Mesenteric fat pad (tissue), 1 donor: ENCODE measurements around the gene TTLL9. TPM values are rescaled to one million over a fixed set of nuclear protein-coding genes. Genes with fewer than 3 reads are reported as not detected.
"Not testable (repeated sequence)": the region's sequence is repeated elsewhere in the genome, so short reads cannot be mapped to it uniquely, and the experiment has no call there.

Experiments
- DNase-seq: peaks from one replicate; pipeline ENCODE4 v3.0.0-alpha.2; 2020; ENCODE audit warnings: low spot score
- long read RNA-seq: library from polyadenylated mRNA; unstranded; transcript quantifications from one replicate; pipeline ENCODE4 v2.0.0, GENCODE V29; 2020
- total RNA-seq: library from RNA; stranded (reverse); fragmentation: NEBNext Ultra II Directional; extraction: Animal tissue kit (Norgen Biotek cat#: 25700); gene quantifications from one replicate; pipeline ENCODE4 v1.2.1, GENCODE V29; 2021
- donor health status: DM: yes; HTN: yes; CAD: no.

TTLL9 gene, protein sequence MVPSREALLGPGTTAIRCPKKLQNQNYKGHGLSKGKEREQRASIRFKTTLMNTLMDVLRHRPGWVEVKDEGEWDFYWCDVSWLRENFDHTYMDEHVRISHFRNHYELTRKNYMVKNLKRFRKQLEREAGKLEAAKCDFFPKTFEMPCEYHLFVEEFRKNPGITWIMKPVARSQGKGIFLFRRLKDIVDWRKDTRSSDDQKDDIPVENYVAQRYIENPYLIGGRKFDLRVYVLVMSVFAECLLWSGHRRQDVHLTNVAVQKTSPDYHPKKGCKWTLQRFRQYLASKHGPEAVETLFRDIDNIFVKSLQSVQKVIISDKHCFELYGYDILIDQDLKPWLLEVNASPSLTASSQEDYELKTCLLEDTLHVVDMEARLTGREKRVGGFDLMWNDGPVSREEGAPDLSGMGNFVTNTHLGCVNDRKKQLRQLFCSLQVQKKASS
- total RNA-seq, result 0.13 TPM
- long read RNA-seq, result 0 reads

DNA sequence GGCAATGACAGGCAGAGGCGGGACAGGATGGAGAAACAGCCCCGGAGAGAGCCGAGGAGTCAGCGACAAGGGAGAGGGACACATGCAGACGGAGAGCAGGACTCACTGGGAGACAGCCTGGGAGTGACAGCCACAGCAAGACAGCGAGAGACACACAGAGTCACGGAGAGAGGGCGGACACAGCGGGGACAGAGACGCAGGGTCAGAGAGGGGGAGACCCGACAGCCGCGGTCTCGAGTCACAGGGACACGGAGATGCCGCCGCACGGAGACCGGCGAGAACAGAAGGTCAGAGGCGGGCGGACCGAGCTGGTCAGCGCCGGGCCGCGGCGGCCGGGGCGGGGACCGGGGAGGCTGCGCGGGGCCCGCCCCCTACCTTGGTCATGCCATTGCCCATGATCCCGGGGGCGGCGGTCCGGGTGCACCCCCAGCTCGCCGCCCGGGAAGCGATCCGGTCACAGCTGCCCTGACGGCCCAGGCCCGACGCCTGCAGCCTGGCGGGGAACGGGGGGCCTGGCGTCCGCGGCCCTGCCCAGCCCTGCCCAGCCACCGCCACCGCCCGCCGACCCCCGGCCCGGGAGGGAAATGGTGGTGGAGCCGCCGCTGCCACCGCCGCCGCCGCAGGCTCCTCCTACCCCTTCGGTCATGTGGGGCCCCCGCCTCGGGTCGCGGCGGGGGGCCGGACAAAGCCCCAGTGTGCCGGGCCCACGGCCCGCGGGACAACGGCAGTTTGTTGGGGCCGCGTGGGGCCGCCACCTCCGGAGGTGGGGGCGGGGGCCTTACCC is at the start of gene TTLL9, which contains the start of gene DUSP15:
TTLL9 (plus strand) TSS at position 693 of the 784 bp plus-strand sequence. CDS start 493 bp downstream, outside the sequence.
DUSP15 (minus strand) TSS at position 586 of the 784 bp plus-strand sequence; CDS start at position 396, 190 bp downstream.
- DNase-seq, result peak; percentile 89

DNA sequence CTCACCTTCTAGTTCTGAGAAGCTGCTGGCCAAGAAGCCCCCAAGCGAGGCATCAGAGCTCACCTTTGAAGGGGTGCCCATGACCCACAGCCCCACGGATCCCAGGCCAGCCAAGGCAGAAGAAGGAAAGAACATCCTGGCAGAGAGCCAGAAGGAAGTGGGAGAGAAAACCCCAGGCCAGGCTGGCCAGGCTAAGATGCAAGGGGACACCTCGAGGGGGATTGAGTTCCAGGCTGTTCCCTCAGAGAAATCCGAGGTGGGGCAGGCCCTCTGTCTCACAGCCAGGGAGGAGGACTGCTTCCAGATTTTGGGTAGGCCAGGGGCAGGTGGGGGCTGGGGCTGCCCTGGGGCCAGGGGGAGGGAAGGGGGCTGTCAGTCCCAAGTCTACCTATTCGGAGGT is 49.0 kb upstream of the TTLL9 start:
- no peak for DNase-seq

DNA sequence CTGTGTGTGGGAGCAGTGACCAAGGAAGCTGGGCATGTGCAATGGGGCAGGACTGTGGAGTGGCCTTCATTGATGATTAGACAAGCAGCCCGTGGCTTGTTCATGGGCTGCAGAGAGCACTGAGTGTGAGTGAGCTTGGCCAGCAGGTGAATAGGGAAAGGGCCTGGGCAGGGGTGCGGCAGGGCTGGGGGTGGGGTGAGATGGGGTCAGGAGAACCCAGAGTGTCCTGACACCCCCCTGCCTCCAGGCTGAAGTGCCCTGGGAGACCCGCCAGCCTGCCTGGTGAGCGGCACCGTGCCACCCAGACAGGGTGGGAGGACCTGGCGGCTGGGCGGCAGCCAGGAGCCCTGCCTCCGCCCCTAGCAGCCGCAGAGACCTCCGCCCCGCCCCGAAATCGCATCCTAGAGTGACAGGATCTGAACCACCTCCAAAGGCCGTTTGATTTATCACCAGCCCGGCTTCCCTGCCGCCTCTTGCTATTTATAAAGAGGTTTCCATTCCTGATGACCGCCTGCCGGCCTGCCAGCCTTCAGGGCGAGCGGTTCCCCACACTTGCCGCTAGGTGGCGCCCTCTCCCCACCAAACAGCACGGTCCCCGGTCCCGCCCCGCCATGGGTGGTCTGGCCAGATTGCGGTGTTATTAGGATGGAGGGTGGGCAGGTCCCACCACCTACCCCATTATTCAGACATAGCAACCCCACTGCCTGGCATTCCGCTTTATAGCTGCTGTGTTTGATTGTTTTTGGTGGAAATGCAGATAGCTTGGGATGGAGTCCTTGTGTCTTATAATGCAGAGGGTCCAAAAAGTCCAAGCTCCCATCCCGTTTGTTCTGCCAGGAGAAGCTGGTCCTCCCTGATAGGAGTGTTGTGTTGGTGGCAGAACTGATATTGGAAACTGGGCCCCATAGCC is 47.8 kb upstream of the TTLL9 start:
- DNase-seq, result peak; percentile 93

DNA sequence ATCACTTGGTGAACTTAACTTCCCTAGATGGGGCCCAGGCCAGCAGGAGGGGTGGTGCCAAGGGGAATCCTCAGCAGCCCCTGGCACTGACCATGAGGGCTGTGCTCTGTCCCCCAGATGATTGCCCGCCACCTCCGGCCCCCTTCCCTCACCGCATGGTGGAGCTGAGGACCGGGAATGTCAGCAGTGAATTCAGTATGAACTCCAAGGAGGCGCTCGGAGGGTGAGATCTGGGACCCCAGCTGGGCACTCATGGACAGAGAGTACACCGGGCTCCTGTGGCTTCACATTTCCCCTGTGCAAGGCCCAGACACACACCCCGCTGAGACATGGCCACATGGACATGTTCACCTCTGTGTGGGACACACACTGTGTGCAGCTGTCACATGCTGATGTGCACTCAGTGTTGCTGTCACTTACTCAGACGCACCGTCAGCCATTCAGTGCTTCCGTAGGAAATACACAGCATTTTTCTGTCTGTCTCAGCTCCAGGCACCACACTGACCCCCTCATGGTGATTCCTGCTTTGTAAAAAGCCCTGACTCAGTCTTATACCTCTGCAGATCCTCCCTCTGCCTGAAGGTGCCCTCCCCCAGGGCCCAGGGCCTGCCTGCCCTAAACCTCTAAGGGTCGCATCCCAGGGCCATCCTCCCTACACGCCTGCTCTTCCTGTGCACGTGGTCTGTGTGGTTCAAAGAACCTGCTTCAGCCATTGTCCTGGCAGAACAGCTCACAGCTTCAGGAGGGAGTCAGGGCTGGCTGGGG is 46.9 kb upstream of the TTLL9 start:
- no peak for DNase-seq

DNA sequence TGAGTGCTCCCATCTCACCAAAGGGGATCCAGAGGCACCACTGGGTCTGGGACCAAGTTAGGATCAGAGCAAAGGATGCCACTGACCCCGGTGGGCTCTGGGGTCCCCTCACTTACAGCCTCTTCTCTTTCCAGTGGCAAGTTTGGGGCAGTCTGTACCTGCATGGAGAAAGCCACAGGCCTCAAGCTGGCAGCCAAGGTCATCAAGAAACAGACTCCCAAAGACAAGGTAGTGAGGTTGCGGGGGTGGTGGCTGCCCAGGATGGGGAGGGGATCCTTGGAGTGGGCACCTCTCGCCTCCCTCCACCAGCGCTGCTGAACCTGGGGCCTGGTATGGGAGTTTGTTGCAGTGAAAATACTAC is 46.3 kb upstream of the TTLL9 start:
- DNase-seq, result no peak

DNA sequence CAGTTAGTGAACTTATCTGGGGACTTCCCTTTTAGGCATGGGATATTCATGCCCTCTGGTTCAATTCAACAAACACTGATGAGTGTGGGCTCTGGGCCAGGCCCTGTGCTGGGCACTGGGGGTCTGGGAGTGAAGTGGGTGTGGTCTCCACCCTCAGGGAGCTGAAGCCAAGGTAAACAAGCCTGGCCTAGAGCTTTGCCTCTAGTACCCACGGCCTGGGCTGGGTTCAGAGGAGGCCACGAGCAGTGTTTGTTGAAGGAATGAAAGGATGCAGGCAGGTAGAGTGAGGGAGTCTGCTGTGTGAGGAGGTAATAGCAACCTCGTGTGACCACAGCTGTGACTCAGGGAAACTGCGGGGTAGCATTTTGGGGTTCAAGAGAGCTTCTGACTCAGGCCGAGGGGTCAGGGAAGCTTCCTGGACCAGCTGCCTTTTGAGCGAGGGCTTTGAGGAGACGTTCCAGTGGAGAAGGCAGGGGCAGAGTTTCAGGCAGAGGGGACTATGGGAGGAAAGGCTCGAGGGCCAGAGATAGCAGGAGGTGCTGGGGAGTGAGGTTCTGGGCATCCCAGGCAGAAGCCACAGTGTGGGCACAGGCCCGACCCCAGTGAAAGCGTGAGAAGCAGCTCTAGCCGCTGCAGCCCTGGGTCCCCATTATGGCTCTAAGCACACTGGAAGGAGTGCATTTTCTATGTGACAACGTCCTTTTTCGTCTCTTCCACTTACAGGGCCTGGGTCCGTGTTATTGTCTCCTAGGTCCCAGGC is 45.7 kb upstream of the TTLL9 start:
- DNase-seq, result no peak

DNA sequence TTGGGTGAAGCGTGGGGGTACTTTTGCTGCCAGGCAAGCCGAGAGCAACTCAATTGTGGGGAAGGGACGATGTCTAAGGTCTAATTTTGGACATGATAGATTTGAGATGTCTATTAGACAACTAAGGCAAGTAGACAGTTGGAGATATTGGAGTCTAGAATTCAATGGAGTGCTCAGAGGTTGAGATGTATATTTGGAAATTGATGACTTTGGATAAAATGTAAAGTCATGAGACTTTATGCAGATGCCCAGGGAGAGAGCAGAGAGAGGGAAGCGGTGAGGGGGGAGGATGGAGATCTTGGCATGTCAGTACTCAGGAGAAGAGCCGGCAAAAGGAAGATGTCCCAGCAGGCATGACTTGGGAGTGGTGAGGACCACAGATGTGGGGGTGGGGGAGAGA is 44.4 kb upstream of the TTLL9 start:
- no peak for DNase-seq

DNA sequence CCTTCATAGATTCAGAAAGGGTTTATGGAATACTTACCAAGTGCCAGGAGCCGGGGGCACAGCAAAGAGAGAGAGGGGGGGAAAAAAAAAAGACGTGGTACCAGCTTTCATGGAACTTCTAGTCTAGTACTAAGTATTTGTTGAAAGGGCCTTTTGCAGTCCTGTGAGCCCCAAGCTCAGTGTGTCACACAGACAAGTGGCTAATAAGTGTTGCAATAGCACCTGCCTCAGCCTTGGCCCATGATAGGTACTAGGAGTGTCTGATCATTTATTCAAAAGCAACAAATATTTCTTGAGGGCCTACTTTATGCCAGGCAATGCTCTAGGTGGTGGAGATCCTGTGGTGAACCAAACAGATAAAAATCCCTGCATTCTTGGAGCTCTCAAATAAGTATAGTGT is 43.4 kb upstream of the TTLL9 start:
- DNase-seq, result no peak

DNA sequence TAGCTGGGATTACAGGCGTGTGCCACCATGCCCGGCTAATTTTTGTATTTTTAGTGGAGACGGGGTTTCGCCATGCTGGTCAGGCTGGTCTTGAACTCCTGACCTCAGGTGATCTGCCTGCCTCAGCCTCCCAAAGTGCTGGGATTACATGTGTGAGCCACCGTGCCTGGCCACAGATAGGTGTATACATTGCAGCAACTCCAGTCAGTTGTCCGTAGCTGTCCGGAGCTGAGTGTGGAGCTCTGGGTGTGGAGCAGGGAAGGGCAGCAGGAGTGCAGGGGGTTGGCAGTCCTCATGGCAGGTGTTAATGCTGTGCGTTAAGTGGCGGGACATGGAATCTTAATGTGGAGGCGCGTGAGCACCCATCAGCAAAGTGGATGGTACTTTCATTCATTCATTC is 42.4 kb upstream of the TTLL9 start:
- not testable (repeated sequence) for DNase-seq

DNA sequence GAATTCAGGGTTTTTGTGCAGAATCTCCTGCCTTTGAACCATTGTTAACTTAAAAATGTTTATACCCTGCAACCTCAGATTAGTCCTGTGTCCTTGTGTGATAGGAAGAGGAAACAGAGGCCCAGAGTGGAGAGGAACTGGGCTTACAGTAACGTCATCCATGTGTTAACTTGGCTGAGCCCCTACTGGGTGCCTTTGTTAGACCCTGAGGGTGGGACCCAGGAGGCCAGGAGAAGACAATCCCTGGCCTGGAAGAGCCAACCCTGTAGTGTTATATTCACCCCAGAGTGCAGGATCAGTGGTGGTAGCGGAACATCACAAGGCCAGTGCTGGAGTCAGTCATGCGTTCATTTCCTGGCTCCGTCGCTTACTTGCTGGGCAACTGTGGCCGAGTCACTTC is 40.7 kb upstream of the TTLL9 start:
- DNase-seq, result no peak

DNA sequence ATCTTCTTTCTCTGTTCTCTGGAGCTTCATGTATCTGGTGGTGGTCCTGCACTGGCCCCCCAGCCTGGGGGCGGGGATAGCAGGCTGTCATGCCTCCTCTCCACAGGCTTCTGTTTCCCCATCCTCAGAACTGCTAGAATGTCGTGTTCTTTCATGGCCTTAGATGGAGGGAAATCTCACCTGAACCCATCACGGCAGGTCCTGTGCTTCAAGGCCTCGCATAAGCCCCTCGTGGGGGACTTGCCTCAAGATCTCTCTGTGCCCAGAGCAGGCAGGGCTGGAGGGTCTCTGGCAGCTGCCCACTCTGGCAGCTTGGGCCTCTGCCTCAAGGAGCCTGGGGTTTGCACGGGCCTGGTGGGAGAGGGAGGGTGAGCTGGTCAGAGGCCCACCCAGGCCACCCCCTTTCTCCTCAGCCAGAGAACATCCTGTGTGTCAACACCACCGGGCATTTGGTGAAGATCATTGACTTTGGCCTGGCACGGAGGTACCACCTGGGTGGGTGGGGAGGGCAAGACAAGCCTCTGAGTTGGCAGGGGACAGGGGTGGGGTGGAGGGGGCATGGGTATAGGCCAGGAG is 39.9 kb upstream of the TTLL9 start:
- no peak for DNase-seq

DNA sequence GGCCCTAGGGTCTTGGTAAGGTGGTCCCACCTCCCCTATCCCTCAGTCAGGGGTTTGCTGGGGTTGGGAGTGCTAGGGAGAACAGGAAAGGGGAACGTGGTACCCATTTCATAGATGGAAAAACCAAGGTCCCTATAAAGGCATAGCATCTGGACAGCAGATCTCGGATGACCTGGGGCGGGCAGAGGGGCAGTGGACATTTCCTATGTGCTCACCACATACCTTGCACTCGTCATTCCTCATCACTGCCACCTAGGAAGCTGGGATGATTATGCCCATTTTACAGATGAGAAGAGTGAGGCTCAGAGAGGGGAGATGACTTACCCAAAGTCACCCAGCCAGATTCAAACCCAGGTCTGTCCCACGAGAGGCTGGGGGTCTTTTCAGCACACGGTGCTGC is 39.2 kb upstream of the TTLL9 start:
- no peak for DNase-seq

DNA sequence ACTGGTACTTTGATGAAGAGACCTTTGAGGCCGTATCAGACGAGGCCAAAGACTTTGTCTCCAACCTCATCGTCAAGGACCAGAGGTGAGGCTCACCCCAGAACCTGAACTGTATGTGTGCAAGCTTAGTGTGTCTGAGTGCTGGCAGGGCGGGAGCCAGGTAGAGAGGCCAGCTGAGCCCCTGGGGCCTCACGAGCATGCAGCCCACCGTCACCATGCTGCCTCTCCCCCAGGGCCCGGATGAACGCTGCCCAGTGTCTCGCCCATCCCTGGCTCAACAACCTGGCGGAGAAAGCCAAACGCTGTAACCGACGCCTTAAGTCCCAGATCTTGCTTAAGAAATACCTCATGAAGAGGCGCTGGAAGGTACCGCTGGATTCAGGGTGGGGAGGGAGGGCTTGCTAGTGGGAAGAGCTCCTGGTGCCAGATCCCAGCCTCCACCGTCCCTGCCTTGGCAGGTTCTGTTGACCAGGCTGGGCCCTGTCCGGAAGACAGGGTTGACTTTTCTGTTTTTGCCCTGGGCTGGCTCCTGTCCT is 38.6 kb upstream of the TTLL9 start:
- no peak for DNase-seq

DNA sequence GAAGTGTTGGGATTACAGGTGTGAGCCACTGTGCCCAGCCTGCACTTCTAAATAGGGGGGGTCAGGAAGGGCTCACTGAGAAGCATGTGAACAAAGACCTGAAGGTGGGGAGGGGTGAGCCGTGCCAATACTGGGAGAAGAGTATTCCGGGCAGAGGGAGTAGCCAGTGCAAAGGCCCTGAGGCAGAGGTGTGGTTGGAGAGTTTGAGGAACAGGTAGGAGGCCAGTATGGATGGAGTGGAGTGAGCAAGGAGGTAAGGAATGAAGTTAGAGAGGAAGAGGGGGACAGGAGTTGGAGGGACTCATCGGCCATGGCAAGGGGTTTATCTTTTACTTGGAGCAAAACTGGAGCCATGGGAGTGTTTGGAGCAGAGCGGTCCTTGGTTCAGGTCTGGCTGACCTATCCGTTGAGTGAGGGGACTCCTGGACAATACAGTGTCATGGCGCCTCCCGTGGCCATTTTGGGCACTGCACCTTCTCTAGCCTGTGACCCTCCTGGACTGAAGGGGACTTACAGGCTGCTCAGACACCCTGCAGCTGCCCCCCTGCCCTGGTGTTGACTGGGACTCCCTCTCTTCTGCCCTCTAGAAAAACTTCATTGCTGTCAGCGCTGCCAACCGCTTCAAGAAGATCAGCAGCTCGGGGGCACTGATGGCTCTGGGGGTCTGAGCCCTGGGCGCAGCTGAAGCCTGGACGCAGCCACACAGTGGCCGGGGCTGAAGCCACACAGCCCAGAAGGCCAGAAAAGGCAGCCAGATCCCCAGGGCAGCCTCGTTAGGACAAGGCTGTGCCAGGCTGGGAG is 37.1 kb upstream of the TTLL9 start:
- no peak for DNase-seq

DNA sequence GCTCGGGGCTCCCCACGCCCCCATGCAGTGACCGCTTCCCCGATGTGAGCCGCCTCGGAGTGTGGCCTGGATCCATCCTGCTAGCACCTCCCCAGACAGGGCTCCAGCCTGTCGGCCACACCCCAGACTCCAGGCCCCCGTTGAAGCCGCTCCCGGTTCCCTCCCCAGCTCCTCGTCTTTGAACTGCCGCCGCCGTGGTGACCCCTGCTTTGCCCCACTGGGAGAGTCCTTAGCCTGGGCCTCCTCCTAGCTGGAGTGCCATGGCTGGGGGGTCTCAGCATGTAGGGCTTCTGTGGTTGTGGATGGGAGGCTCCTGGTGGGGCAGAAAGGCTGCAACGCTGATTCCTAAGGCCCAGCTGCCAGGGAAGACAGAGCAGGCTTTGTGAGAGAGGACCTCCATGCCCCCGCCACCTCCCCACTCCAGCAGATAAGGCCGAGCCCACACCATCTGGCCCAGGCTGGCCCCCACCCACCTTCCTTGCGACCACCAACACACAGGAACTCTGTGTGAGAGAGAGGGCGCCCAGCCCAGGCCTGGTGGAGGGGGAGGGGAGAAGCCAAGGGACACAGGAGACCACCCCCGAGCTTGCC is 36.4 kb upstream of the TTLL9 start:
- DNase-seq, result no peak

DNA sequence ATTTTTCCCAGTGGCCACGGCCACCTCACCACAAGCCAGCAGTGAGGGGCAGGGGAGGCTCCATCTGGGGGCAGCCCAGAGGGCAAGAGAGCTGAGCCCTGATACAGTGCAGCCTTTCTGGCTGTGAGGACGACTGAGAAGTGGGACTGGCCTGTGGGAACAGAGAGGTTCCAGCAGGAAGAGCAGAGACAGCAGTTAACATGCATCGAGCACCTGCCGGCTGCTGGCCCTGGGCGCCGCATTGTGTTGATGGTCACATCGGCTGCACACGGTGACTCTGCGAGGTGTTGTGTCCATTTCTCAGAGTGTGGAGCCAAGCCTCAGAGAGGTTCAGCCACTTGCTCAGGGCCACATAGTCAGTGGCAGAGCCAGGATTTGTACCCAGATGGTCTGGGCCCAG is 34.9 kb upstream of the TTLL9 start:
- no peak for DNase-seq

DNA sequence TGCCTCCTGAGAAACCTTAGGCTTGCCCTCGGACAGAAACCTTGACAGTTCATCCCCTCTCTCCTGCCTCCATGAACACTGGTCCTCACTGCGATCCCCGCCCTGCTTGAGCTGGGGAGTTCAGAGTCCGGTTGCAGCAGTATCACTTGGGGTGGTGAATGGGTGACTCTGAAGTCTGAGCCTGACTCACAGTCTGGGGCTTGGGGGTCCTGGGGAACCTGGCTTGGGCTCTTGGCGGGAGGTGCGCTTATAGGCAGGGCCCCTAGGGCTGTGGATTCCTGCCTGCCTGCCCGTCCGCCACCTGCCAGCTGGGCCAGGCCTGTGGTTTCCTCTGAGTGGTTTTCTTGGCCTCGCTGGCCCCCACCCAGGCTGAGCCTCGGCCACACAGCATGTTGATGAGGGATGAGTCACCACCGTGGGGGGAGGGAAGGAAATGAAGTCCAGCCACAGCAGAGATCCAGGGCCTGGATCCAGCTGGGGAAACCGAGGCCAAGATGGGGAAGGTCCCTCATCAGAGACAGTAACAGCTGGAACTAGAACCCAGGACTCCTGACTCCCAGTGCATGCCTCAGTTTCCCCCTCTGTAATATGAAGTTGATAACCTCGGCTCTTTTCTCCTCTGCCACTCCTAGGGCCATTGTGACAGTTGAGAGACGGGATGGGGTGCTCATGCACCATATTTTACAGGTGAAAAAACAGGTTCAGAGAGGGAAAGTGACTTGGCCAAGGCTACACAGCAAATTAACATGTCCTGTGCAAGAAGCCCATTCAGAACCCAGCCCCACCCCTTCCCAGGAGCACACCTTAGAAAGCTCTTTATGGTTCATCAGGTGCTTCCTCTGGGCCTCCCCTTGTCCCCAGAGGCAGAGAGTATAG is 34.2 kb upstream of the TTLL9 start:
- no peak for DNase-seq
